Muscle of back (tissue), 11 donors: Measurements from ENCODE around the gene UCHL3. TPM values are rescaled to one million over a fixed set of nuclear protein-coding genes. Genes with fewer than 3 reads are reported as not detected.

Experiments
- DNase-seq, 3 donors: peaks; one replicate each; pipeline versions ENCODE4 v3.0.0 to v3.0.0-alpha.2; 2013
- polyA plus RNA-seq, 10 donors: library from polyadenylated mRNA; unstranded; fragments of 120-200 nt; gene quantifications; one replicate each; pipeline ENCODE4 v1.2.1, GENCODE V29; 2013; ENCODE audit not compliant: insufficient read length in 10 of 10

UCHL3 gene
- polyA plus RNA-seq, 10 donors: 13.0 to 28.9 (median 19.7) TPM

DNA sequence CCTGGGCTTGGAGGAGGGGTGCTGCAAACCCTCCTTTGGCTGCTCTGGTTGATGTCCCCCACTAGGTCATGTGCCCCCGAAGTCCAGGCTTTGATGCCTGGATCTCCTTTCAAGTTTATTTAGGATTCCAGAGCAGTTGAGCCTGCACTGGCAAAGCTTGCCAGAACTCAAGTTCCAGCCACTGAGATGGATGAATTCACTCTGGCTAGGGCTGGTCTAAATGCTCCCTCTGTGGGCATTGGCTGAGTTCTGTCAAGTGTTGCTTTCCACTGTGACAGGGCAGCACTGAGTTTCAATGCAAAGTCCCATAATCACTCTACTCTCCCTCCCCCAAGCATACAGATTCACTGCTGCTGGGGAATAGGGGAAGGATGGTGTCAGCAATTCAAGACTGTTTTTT is 68.7 kb downstream of the UCHL3 start:
- no peak for DNase-seq

DNA sequence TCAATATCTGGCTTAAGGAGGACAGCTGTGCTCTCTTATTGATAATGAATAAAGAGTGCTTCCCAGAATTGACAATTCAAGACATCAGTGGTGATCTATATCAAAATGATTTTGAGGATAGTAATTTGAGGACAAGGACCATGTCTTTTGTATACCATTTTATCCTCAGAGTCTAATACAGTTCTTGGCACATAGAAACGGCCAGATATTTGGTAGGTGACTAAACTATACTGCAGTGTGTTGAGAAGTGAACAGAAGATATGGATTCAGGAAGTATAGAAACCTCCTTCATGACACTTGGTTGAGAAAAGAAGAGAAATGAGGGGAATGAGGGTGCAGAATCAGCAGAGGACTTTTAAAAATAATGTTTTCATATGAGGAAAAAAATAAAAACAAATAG is 70.4 kb downstream of the UCHL3 start:
- DNase-seq: no peak

DNA sequence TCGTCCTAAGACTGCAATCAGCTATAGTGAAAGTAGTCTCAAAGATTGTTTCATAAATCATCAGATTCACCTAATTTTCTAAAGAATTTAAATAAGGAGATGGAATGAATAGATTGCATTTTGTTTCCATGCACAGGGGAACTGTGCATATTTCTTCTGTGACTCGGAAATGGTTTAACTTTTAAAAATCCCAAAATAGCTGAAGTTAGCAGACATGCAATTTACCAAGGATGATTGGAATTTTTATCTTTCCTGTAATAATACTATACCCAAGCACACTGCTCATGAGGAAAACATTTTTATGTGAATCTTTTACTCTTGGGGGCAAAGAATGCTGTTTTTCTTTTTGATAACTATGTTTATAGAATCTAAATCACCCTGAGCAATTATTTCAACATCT is 71.6 kb downstream of the UCHL3 start:
- peak in 1 of 3 donors; percentile 81 for DNase-seq

- no peak for DNase-seq
Observed at GRCh38 chr13:75628801-75629200, 79.2 kb downstream of the UCHL3 start.

- peak in 2 of 3 donors; percentile 17 to 93 for DNase-seq
Observed at GRCh38 chr13:75633285-75633684, 83.7 kb downstream of the UCHL3 start.

DNA sequence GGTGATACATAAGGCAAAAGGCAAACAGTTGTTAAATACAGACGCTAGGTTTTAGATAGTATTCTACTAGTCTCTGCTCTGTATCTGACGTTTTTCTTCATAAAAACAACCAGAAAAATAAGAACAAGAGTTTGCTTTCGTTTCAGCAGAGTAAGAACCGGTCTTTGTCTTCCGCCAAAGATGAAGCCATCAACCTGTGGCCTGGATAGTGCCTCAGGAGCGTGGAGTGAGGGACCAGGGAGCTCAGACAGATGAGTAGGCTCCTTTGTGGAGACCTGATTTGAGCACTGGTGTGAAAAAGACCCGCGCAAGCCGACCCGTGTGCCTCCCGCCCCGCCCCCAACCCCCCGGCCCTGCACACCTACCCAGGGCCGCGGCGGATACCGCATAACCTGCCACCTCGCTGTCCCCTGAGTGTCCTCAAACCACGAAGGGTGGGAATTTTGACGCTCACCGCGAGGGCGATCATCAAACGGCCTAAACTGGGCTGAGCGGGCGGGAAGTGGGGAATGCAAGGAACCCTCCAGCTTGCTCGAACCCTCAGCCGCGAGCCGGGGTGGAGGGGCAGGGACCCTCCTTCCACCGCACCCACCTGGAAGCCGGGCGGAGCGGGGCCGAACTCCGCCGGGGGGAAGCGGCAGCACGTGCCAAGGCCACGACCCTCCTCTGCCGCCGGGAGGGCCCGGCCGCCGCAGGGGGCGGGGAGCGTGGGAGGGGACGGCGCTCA is 85.7 kb downstream of the UCHL3 start:
- peak in 2 of 3 donors; percentile 21 to 62 for DNase-seq

DNA sequence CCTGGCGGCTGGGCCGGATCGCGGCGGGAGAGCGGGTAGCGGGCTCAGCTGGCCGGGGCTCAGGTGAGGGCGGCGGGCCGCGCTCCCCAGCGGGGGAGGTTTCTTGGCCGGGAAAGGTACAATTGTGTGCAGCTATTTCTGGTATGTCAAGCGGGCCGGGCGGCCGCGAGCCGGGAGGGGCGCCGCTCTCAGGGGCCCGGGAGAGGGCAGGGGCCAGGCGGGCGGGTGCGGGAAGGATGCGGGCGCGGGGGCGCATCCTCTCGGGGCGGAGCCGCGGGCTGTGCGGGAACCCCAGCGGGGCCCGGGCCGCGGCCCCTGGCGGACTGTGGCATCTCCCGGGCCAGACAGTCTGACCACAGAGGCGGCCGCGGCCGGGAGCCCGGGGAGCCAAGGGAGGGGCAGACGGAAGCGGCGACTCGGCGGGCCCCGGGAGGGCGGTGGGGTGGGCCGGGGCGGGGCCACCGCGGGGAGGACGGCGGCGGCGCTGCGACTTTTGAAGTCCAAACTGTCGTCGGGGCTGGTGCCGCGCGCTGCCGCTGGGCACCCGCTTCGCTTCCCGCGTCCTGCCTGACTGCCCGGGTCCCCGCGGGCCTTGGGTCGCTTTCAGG is 86.3 kb downstream of the UCHL3 start, which contains the start of gene LMO7:
LMO7 (plus strand) TSS at position 503 of the 608 bp plus-strand sequence. CDS start 328 bp downstream, outside the sequence.
- peak; percentile 21 to 61 (median 44) for DNase-seq

- DNase-seq: peak in 2 of 3 donors; percentile 52 to 80
Observed at GRCh38 chr13:75636436-75637180, 87.0 kb downstream of the UCHL3 start.

- DNase-seq: peak in 1 of 3 donors; percentile 67
Observed at GRCh38 chr13:75637181-75637750, 87.7 kb downstream of the UCHL3 start.

DNA sequence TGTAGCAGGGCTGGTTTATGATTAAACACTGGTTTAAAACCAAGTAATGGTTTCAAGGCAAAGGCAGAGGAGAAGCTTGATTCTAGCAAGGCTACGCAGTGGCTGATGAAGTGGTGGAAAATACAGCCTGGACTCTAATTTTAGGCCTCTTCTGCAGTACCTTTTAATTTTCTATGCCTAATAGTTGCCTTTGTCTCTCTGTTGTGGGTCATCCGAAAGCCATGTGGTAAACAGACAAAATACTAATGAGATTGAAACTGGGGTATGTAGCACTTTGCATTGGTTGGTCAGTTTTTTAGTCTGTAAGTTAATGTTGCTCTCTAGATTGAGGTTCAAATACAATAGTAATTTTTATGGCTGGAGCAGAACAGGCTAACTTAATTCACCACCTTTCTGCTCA is 89.9 kb downstream of the UCHL3 start:
- no peak for DNase-seq

GRCh38 chr13:75641026-75641425 is 91.4 kb downstream of the UCHL3 start:
- no peak for DNase-seq

- no peak for DNase-seq
Observed at GRCh38 chr13:75643182-75643581, 93.6 kb downstream of the UCHL3 start.

GRCh38 chr13:75643693-75644092 is 94.1 kb downstream of the UCHL3 start:
- no peak for DNase-seq

GRCh38 chr13:75645141-75645540 is 95.5 kb downstream of the UCHL3 start:
- DNase-seq: no peak

DNA sequence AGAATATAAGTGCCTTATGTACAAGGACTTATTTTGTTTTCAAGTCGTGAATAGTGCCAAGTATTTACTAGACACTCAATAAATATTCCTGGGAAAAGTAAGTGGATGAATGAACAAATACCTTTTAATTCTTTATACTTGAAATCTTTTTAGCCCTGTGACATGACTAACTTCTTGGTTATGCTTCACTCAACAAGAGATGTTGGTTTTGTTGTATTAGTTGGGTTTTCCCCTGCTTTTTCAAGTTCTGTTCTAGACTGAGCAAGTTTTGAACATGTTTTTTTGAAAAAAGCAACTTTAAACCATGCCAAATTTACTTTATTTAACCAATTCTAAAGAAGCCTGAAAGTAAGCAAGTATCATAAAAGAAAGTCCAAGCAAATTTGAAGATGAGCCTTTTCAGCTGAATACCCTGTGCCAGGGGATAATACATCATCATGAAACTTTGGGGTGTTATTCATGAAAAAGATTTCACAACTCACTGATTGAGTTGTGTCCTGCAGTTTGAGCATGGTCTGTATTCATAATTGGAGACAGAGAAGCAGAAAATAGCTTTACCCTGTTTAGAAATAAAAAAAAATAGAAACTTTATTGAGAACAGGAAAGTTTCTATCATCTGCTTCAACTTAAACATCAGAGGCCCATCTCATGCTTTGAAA is 97.7 kb downstream of the UCHL3 start:
- DNase-seq: no peak

DNA sequence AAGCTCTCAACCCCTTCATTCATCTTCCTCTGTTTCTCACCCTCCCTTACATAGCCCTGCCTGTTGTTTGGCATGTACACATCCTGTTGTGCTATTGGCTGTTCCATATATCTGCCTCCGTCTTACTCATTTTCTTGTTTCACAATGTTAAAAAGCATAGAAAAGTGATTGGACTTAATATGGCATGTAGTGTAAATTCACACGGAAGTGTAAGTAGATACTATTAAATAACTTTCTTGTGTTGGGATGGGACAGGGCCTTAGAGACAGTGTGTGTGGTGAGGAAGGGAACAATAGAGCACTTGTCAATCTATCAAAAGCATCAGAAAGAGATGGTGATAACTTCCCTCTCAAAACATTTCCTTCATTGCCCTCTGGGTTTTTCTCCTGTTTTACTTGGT is 98.9 kb downstream of the UCHL3 start:
- no peak for DNase-seq

DNA sequence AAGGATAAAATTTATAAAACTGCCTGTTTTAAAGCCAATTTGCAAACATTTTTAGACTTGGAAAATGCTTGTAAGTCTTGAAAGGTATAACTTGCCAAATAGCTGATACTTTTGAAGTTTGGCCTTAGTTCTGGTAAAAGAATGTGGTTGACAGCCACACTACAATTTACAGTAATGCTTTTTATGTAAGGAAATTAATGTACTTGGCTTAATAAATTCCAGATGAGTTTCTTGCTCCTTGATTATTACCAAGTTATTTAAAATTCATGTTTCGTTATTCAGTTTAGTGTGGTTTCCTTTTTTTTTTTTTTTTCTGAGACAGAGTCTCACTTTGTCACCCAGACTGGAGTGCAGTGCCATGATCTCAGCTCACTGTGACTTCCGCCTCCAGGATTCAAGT is 101.4 kb downstream of the UCHL3 start:
- peak in 1 of 3 donors; percentile 42 for DNase-seq

GRCh38 chr13:75652726-75653125 is 103.1 kb downstream of the UCHL3 start:
- no peak for DNase-seq
